T-helper 1 cell (primary cell): Measurements from ENCODE around the gene SORCS2.

ENCODE experiments used
- DNase-seq, 5 donors: peaks; one replicate each; pipeline ENCODE4 v3.0.0-alpha.2; 2012 to 2020

SORCS2 gene

DNA sequence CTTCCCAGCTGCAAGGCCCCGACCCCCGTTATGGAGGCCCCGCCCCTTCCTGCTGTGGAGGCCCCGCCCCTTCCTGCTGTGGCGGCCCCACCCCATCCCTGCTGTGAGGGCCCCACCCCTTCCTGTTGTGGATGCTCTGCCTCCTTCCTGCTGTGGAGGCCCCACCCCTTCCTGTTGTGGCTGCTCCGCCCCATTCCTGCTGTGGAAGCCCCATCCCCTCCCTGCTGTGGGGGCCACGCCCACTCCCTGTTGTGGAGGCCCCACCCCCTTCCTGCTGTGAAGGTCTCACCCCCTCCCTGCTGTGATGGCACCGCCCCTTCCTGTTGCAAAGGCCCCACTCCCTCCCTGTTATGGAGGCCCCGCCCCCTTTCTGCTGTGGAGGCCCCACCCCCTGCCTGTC is 347.3 kb downstream of the SORCS2 start:
- peak; percentile 45 to 71 (median 55) for DNase-seq

GRCh38 chr4:7540206-7540605 is 347.9 kb downstream of the SORCS2 start:
- DNase-seq, result no peak

DNA sequence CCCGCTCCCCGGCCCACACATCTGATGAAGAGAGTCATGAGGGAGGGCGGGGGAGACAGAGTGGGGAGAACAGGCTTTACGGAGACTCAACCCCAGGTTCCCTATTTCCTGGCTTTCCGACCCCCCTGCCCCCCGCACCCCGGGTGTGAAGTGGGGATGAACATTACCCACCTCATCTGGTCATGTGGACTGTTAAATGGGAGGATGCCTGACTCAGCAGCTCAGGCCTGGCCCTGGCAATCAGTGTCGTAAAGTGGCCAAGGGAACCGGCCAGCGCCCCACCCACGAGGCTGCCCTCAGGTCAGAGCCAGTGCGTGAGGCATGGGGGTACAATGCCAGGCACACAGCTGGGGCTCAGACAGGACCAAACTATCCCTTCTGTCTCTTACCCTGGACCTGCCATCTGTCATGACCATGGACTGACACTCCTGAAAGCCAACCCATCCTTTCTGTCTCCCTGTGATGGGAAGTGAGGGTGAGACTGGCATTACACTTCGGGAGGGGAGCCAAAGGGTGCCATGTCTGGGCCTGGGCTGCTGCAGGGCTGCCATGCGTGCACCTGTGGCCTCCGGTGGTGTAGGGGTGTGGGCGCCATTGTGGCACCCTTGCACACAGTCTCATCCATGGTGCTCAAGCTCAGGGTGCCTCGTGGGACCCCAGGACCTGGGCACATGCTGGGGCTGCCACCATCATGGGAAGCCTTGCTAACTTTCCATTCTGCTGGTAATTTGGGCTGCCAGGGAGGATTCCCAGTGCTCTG is 348.5 kb downstream of the SORCS2 start:
- DNase-seq, result no peak

DNA sequence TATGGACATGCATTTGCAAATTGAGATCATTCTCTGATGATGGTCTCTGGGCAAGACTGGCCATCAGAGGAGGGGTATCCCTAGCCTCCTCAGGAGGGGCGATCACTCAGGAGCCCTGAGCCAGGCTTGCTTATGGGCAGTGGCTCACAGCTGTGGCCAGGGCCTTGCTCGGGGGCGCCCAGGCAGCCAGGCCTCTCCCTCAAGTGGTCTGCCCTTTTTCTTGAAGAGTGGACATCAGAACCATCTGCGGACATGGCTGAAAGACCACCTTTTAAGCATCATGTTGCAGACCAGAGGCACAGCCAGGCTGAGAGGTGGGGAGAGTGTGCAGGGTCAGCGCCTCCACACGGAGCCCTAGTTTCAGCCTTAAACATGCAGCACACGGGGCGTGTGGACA is 349.1 kb downstream of the SORCS2 start:
- DNase-seq, result no peak

GRCh38 chr4:7542781-7543180 is 350.4 kb downstream of the SORCS2 start:
- DNase-seq, result no peak

- DNase-seq, result no peak
Observed at GRCh38 chr4:7546152-7546808, 353.9 kb downstream of the SORCS2 start.

DNA sequence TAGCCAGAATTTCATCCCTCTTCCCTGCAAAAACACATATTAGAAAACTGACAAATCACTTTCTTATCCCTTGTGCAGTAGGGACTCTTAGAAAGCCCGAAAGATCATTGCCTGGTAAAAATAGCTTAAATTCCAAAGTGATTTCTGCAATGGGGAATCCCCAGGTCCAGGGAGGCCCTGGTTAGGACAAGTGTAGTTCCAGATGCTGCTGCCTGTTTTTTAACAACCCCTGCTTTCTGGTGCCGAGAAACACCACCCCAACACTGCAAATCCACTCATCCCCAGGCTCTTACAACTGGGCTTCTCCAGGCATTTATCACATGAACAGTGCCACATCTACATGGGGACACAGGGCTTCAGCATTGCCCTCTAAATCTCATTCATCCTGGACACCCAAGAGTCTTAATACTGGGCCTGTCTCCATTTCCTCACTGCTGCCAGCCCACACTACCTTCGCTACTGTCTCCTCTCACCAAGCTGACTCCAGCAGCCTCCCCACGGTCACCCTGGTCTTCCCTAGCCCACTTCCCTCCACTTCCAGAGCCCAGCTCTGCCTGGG is 354.6 kb downstream of the SORCS2 start:
- no peak for DNase-seq

DNA sequence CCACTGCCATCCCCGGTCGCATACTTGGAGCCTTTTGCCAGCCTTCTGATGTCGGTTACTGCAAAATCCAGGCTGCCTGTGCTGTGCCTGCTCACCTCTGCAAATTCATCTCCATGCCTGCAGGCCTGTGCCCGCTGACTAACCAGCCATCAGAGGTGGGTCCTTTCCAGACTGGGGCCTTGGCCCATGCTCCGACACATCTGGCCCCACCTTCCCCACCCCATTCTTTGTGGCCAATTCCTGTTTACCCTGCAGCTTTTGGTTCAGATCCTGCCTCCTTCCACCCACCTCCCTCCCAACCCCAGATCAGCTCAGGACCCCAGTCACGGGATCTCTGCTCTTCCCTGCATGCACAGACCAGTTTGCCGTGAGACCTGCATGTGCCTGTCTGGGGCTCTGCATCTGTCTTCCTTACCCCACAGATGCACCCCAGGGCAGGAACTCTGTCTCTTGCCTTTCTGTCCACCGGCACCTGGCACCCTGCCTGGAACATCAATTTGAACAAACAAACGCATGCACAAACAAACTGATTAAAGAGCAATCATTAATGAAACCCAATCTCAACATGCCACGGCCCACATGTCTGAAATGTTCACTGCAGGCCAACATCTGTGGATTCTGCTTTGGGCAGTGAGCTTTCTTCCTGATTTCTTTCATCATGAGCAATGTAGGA is 355.2 kb downstream of the SORCS2 start:
- DNase-seq, result no peak

DNA sequence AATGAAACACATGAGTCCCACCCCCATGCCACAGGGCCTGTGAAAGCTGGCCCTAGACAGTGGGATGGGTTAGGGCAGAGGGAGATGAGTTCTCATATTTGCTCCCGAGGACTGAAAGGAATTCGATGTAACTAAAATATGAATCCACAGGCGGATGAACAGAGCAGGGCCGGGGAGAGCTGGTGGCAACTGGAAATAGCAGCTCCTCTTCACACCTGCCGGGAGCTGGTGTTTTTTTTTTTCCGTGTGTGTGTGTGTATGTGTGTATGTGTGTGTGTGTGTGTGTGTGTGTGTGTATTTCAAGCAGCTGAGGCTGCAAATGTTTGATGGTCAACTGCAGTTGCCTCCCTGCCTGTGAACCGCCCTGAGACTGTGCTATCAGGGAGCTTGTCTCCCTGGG is 357.5 kb downstream of the SORCS2 start:
- no peak for DNase-seq

DNA sequence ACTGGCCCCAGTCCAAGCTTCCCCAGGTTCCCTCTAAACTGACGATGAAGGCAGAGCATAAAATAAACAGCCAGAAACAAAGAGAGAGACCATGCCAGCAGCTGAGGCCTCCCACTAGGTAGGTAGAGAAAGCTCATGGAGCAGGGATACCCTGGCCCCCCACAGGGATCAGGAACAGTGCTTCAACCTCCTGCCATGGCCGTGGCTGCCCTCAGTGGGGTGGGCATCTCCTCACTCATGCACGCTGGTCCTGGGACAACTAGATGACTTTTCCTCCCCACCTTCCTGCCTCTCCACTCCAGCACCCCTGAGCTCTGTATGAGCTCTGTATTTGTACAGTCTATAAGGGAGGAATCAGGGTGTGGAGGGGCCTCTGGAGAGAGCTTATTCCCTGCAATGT is 360.1 kb downstream of the SORCS2 start:
- DNase-seq, result no peak

GRCh38 chr4:7553280-7553679 is 360.9 kb downstream of the SORCS2 start:
- DNase-seq, result no peak

GRCh38 chr4:7554905-7555304 is 362.6 kb downstream of the SORCS2 start:
- DNase-seq, result no peak

GRCh38 chr4:7556558-7556957 is 364.2 kb downstream of the SORCS2 start:
- DNase-seq, result no peak

DNA sequence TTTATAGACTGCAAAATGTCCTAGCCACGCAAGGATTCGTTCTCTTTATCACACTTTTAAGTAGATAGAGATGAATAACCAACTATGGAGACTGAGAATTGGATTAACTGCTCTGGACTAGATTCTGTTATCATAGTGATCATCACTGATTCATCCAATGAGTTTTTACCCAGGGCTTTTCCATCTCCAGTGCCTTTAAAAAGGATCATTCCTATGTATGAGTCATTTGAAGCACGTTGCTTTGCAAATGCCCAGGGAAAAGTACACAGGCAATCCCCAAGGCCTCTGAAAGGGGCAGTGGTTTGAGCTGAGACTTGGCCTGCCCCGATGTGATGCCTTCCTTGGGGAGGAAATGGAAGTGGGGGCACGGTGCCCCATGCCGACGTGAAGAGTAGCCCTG is 365.1 kb downstream of the SORCS2 start:
- DNase-seq, result no peak

GRCh38 chr4:7558436-7558835 is 366.1 kb downstream of the SORCS2 start:
- DNase-seq, result no peak

DNA sequence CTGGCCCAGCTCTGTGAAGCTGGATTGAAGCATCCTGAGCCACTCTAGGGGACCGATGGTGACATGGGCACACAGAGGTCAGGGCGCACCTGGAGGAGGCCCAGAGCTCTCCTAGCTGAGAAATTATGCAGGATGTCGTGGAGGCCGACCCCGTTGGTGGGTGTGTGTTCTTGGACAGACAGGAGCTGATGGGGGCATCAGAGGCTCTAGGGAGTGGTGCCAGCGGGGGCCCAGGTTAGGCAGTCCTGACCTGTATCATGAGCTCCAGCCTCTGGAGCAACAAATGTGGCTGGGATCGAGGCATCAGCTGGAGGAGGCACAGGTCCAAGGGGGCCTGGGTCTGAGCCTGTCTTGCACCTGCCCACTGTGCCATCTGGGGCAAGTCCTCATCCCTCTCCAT is 367.0 kb downstream of the SORCS2 start:
- no peak for DNase-seq

- no peak for DNase-seq
Observed at GRCh38 chr4:7559741-7560395, 367.5 kb downstream of the SORCS2 start.

GRCh38 chr4:7561557-7561956 is 369.2 kb downstream of the SORCS2 start:
- DNase-seq, result no peak

- no peak for DNase-seq
Observed at GRCh38 chr4:7564242-7564641, 371.9 kb downstream of the SORCS2 start.

- no peak for DNase-seq
Observed at GRCh38 chr4:7565483-7565882, 373.1 kb downstream of the SORCS2 start.

GRCh38 chr4:7569810-7570783 is 377.8 kb downstream of the SORCS2 start:
- no peak for DNase-seq

- DNase-seq, result no peak
Observed at GRCh38 chr4:7571001-7571400, 378.7 kb downstream of the SORCS2 start.
